ENCODE measurements around the gene SNX14.

The SNX14 gene

DNA sequence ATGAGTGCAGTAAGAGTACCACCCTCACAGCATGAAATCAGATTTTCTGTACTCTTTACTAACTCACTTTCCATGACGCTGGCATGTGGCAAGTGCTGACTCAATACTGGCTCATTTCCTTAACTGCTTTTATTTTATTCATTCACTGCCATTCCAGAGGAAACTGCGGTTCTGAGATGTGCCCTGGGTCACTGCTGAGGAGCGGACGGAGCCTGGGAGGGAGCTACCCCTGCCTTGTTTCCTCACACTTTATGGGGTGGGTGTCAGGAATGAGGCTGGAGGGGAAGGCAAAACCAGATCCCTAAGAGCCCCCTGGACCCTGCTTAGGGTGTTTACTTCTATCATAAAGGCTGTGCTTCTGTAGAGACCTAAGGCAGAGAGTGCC, 129.4 kb downstream of the SNX14 start:
- TF ChIP-seq TAF1 (IDR thresholded peaks at IDR 0.05; ENCODE audit: borderline replicate concordance, insufficient read depth, low read length) = no peak
- TF ChIP-seq POLR2AphosphoS5 (IDR thresholded peaks at IDR 0.05; ENCODE audit: low read depth, low read length) = no peak
- no peak for TF ChIP-seq FOXP2 (optimal IDR thresholded peaks at IDR 0.05; ENCODE audit: borderline replicate concordance, extremely low read depth, extremely low read length, insufficient read depth)
- no peak for TF ChIP-seq SIN3A (IDR thresholded peaks at IDR 0.05; ENCODE audit: borderline replicate concordance, insufficient read depth, low read length)
- TF ChIP-seq, protein P1, sequence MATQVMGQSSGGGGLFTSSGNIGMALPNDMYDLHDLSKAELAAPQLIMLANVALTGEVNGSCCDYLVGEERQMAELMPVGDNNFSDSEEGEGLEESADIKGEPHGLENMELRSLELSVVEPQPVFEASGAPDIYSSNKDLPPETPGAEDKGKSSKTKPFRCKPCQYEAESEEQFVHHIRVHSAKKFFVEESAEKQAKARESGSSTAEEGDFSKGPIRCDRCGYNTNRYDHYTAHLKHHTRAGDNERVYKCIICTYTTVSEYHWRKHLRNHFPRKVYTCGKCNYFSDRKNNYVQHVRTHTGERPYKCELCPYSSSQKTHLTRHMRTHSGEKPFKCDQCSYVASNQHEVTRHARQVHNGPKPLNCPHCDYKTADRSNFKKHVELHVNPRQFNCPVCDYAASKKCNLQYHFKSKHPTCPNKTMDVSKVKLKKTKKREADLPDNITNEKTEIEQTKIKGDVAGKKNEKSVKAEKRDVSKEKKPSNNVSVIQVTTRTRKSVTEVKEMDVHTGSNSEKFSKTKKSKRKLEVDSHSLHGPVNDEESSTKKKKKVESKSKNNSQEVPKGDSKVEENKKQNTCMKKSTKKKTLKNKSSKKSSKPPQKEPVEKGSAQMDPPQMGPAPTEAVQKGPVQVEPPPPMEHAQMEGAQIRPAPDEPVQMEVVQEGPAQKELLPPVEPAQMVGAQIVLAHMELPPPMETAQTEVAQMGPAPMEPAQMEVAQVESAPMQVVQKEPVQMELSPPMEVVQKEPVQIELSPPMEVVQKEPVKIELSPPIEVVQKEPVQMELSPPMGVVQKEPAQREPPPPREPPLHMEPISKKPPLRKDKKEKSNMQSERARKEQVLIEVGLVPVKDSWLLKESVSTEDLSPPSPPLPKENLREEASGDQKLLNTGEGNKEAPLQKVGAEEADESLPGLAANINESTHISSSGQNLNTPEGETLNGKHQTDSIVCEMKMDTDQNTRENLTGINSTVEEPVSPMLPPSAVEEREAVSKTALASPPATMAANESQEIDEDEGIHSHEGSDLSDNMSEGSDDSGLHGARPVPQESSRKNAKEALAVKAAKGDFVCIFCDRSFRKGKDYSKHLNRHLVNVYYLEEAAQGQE (IDR thresholded peaks at IDR 0.05; ENCODE audit: insufficient read depth in 1 of 2, low read depth in 2 of 2, low read length in 2 of 2) = no peak

DNA sequence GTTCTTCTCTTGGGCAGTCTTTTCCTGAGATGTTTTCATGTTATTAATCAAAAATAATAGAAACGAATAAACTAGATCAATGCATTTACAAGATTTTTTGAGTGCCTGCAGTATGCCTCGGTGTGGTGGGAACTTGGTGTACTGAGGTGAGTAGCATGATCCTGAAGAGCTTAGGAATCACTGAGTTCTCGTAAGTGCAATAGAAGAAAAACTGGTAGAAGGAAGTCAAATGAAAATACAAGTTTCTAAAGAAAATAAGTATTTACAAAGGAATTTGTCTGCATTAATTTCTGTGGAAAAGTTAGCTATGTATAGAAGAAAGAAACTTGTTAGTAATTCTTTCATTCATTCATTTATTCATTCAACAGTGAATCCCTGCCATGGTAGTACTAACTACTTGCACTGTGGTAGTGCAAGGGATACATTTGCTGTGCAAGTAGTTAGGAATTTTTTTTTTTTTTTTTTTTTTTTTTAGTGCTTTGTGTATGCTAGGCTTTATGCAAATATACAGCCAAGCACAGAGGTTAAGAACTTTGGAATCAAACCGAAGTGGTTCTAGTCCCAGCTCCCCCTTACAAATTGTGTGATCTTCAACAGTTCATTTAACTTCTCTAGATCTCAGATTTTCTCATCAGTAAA, 129.9 kb downstream of the SNX14 start:
- TF ChIP-seq SIN3A (IDR thresholded peaks at IDR 0.05; ENCODE audit: borderline replicate concordance, insufficient read depth, low read length) = no peak
- TF ChIP-seq FOXP2 (optimal IDR thresholded peaks at IDR 0.05; ENCODE audit: borderline replicate concordance, extremely low read depth, extremely low read length, insufficient read depth) = no peak
- no peak for TF ChIP-seq TAF1 (IDR thresholded peaks at IDR 0.05; ENCODE audit: borderline replicate concordance, insufficient read depth, low read length)
- TF ChIP-seq, protein P1 (IDR thresholded peaks at IDR 0.05; ENCODE audit: insufficient read depth in 1 of 2, low read depth in 2 of 2, low read length in 2 of 2) = no peak
- TF ChIP-seq POLR2AphosphoS5 (IDR thresholded peaks at IDR 0.05; ENCODE audit: low read depth, low read length) = no peak

DNA sequence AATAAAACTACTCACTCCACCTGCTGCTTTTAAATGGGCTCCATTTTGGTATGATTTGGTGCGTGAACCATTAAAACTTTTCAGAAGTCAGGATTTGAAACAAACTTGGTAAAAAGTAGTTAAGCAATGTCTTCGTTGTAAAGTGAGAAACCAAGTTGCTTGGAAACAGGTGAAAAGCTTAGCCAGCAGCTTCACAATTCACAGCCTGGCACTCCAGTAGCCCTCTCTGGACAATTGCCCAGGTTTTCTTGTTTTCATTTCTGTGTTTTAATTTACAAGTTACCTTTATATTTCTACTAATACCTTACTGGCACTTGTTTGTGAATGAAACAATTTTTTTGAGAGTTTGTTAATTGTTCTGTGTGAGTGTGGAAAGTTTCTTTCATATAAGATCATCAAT, 131.0 kb downstream of the SNX14 start:
- no peak for TF ChIP-seq SIN3A (IDR thresholded peaks at IDR 0.05; ENCODE audit: borderline replicate concordance, insufficient read depth, low read length)
- no peak for TF ChIP-seq TAF1 (IDR thresholded peaks at IDR 0.05; ENCODE audit: borderline replicate concordance, insufficient read depth, low read length)
- TF ChIP-seq, protein P1 (IDR thresholded peaks at IDR 0.05; ENCODE audit: insufficient read depth in 1 of 2, low read depth in 2 of 2, low read length in 2 of 2) = no peak

DNA sequence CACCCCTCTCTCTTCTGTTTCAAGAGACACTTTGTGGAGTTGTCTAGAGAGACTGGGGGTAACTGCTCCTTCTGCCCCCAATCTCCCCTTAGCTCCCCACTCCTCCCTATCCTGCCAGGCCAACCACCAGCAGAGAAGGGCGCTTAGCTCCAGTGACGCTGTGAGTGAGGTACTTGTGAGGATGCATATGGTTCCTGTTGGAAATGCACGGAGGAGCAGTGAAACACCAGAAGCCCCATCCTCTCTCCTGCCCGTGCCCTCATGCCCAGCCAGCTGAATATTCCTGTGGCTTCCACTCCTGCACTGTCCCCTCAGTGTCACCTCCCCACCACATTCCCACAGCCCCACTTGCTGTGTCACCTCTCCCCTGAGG, 131.9 kb downstream of the SNX14 start:
- TF ChIP-seq SIN3A (IDR thresholded peaks at IDR 0.05; ENCODE audit: borderline replicate concordance, insufficient read depth, low read length) = no peak
- TF ChIP-seq TAF1 (IDR thresholded peaks at IDR 0.05; ENCODE audit: borderline replicate concordance, insufficient read depth, low read length) = no peak
- no peak for TF ChIP-seq POLR2AphosphoS5 (IDR thresholded peaks at IDR 0.05; ENCODE audit: low read depth, low read length)
- no peak for TF ChIP-seq FOXP2 (optimal IDR thresholded peaks at IDR 0.05; ENCODE audit: borderline replicate concordance, extremely low read depth, extremely low read length, insufficient read depth)

DNA sequence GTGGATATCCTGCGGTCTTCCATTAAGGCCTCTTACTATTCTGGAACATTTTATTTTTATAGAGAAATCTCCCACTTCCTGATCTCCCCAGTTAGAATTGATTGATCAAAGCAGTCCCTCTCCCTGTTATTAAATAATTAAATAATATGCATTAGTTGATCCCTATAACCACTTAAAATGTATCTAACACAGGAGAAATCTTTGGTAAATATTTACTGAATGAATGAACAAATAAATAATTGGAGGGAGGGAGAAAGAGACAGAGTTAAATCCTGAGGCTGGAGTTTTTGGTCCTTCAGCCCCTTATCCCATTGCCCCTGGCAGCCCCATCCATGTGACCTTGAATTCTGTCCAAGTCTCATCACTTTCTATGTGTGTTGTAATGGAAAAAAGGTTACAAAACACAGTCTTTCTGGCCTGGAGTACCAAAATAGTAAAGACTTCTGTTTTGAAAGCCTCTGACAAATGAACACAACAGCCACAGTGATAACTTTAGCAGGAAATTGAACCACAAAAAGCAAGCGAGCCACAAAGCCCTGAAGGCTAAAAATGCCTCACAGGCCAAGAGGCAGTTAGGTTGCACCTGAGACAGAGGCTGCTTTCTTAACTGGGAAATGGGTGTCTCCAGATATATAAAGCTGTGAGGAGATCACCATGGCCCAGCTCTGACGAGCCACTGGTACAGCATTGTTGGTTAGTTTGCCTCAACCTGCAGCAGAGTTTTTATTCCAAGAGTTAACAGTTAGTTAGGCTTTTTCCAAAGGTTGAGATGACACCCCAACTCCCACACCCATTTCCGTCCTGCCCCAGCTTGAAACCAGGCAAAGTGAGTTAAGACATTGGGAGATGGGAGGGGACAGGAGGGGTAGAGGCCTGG, 132.5 kb downstream of the SNX14 start:
- TF ChIP-seq, protein P1 (IDR thresholded peaks at IDR 0.05; ENCODE audit: insufficient read depth in 1 of 2, low read depth in 2 of 2, low read length in 2 of 2) = no peak
- no peak for TF ChIP-seq SIN3A (IDR thresholded peaks at IDR 0.05; ENCODE audit: borderline replicate concordance, insufficient read depth, low read length)
- TF ChIP-seq TAF1 (IDR thresholded peaks at IDR 0.05; ENCODE audit: borderline replicate concordance, insufficient read depth, low read length) = no peak
- TF ChIP-seq POLR2AphosphoS5 (IDR thresholded peaks at IDR 0.05; ENCODE audit: low read depth, low read length) = no peak
- TF ChIP-seq FOXP2 (optimal IDR thresholded peaks at IDR 0.05; ENCODE audit: borderline replicate concordance, extremely low read depth, extremely low read length, insufficient read depth) = no peak

All from PFSK-1 (cell line).